ENCODE results near the gene PNPLA1. TPM values are rescaled to one million over a fixed set of nuclear protein-coding genes. Genes with fewer than 3 reads are reported as not detected.

The PNPLA1 gene, protein sequence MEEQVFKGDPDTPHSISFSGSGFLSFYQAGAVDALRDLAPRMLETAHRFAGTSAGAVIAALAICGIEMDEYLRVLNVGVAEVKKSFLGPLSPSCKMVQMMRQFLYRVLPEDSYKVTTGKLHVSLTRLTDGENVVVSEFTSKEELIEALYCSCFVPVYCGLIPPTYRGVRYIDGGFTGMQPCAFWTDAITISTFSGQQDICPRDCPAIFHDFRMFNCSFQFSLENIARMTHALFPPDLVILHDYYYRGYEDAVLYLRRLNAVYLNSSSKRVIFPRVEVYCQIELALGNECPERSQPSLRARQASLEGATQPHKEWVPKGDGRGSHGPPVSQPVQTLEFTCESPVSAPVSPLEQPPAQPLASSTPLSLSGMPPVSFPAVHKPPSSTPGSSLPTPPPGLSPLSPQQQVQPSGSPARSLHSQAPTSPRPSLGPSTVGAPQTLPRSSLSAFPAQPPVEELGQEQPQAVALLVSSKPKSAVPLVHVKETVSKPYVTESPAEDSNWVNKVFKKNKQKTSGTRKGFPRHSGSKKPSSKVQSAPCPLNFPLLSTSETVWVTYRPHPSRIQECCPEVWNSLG
- total RNA-seq (2013; cell fraction: nucleolus; rRNA removed) = 0.20 TPM in 1 of 2 replicates, not detected in the other
- total RNA-seq (2014; rRNA removed) (not detected in 2 replicates), total RNA-seq (2014; rRNA removed; fragmentation: Illumina TruSeq; extraction: Trizol) (not detected in 2 replicates), total RNA-seq (2021) (not detected in 2 replicates), polyA plus RNA-seq (2011; rRNA removed) (not detected in 2 replicates), polyA plus RNA-seq (2014; fragmentation: Illumina TruSeq; extraction: Trizol) (0.04 TPM in 1 of 2 replicates, not detected in the other), polyA plus RNA-seq (2014; fragmentation: Nextera tagmentation; extraction: Ambion mirVana) (not detected), polyA plus RNA-seq (2014; rRNA removed) (not detected in 2 replicates), polyA plus RNA-seq (2016; fragmentation: Nextera tagmentation; extraction: Ambion mirVana) (not detected), polyA minus RNA-seq (2011; rRNA and poly(A)+ RNA removed) (0.22 TPM in 1 of 2 replicates, not detected in the other), Bru-seq, nascent RNA (percentile 15 among the genes with signal in this experiment), BruChase-seq, experiment 1, labeled RNA remaining after a 6-hour chase (percentile 20 among the genes with signal in this experiment), BruChase-seq, experiment 2, labeled RNA remaining after a 2-hour chase (percentile 26 among the genes with signal in this experiment)
- polyA plus RNA-seq (2011; ENCODE audit: low read depth) = not detected
- polyA plus RNA-seq (2011; cell fraction: cytosol; rRNA removed) = not detected in 2 replicates
- 0.07 TPM in 1 of 2 replicates, not detected in the other for polyA plus RNA-seq (2011; cell fraction: nucleus; rRNA removed)
- polyA plus RNA-seq (2012) = not detected in 2 replicates
- polyA minus RNA-seq (2011; cell fraction: cytosol; rRNA and poly(A)+ RNA removed) = not detected in 2 replicates
- not detected in 2 replicates for polyA minus RNA-seq (2011; cell fraction: nucleus; rRNA and poly(A)+ RNA removed)
- long read RNA-seq, experiment 1 = 0 reads
- long read RNA-seq, experiment 2 = 0 reads

GRCh38 chr6:36269834-36270705 is at the start of gene PNPLA1:
Gene PNPLA1 (plus strand): TSS chr6:36270060. CDS start chr6:36270460, 400 bp downstream.
- Histone ChIP-seq H3K79me2 (ENCODE audit: control insufficient read depth, insufficient read depth, low read length) (no peaks in the 10 kb centered on the region), H3K4me2 (ENCODE audit: control insufficient read depth, insufficient read depth) (no peak within 1 kb of the TSS), H3K36me3 (ENCODE audit: control insufficient read depth in 2 of 2, insufficient read depth in 2 of 2, low read length in 1 of 2) (no peaks in the 10 kb centered on the region), H3K4me1 (ENCODE audit: control insufficient read depth, insufficient read depth, low read length) (no peaks in the 10 kb centered on the region), H3K4me3 (no peak within 1 kb of the TSS), H3K9ac (ENCODE audit: control insufficient read depth, insufficient read depth, low read length) (no peak within 1 kb of the TSS), H3K9me3 (replicated peaks; ENCODE audit: control insufficient read depth, insufficient read depth, low read length) (peaks cover 4% of the 10 kb centered on the region; the same call in 1 of the 3 replicates), H4K20me1 (ENCODE audit: control insufficient read depth, insufficient read depth) (no peaks in the 10 kb centered on the region), H3K27me3 (replicated peaks in 1 of 2; ENCODE audit: control insufficient read depth in 2 of 2, insufficient read depth in 2 of 2, low read length in 1 of 2) (no peaks in the 10 kb centered on the region; a peak in 2 of 4 replicates), H2AFZ (ENCODE audit: control insufficient read depth, low read depth, low read length) (no peak within 1 kb of the TSS), H3K27ac (ENCODE audit: control insufficient read depth, insufficient read depth) (no peak within 1 kb of the TSS)
- intact Hi-C loops (cut with micrococcal nuclease; ENCODE audit: unreplicated experiment) (no loop called here), in situ Hi-C loops (cut with MboI) (no loop called here)
- ChIA-PET CTCF (no interaction called here), RAD21 (ENCODE audit: unreplicated experiment) (no interaction called here), POLR2A (no interaction called here), SMC1A (ENCODE audit: uncharacterized antibody, unreplicated experiment) (no interaction called here)
- DNase-seq (ENCODE audit: low read depth, low spot score) (no peak), ATAC-seq (no peak), FAIRE-seq (no peak)
- 40% methylated on average over 31 of the region's 32 CpGs for WGBS (ENCODE audit: insufficient coverage, insufficient replicate concordance, low lambda C conversion rate, missing lambda C conversion rate)
- no TSS peak for BruUV-seq (replicated peaks)
- TF ChIP-seq CHD4 (IDR thresholded peaks at IDR 0.05) = no peak
- no peak for TF ChIP-seq ESRRA (IDR thresholded peaks at IDR 0.05; ENCODE audit: low read length)
- no peak for TF ChIP-seq NFIC (IDR thresholded peaks at IDR 0.05; ENCODE audit: low read depth, low read length)
- TF ChIP-seq, protein P1, sequence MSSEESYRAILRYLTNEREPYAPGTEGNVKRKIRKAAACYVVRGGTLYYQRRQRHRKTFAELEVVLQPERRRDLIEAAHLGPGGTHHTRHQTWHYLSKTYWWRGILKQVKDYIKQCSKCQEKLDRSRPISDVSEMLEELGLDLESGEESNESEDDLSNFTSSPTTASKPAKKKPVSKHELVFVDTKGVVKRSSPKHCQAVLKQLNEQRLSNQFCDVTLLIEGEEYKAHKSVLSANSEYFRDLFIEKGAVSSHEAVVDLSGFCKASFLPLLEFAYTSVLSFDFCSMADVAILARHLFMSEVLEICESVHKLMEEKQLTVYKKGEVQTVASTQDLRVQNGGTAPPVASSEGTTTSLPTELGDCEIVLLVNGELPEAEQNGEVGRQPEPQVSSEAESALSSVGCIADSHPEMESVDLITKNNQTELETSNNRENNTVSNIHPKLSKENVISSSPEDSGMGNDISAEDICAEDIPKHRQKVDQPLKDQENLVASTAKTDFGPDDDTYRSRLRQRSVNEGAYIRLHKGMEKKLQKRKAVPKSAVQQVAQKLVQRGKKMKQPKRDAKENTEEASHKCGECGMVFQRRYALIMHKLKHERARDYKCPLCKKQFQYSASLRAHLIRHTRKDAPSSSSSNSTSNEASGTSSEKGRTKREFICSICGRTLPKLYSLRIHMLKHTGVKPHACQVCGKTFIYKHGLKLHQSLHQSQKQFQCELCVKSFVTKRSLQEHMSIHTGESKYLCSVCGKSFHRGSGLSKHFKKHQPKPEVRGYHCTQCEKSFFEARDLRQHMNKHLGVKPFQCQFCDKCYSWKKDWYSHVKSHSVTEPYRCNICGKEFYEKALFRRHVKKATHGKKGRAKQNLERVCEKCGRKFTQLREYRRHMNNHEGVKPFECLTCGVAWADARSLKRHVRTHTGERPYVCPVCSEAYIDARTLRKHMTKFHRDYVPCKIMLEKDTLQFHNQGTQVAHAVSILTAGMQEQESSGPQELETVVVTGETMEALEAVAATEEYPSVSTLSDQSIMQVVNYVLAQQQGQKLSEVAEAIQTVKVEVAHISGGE (CRISPR knock-in tag; IDR thresholded peaks at IDR 0.05) = no peak
- no peak for TF ChIP-seq ZNF592 (IDR thresholded peaks at IDR 0.05)
- no peak for TF ChIP-seq EGR1 (IDR thresholded peaks at IDR 0.05; ENCODE audit: borderline replicate concordance in 1 of 2, low read depth in 2 of 2, low read length in 2 of 2)
- TF ChIP-seq STAT1 (conservative IDR thresholded peaks at IDR 0.05) = no peak
